ENCODE data around the gene ATP6V1D. TPM values are rescaled to one million over a fixed set of nuclear protein-coding genes. Genes with fewer than 3 reads are reported as not detected.

The ATP6V1D gene
- total RNA-seq, 2 experiments from 2014 or later, result 46.7 to 48.2 TPM

GRCh38 chr14:67389811-67390534 is 30.4 kb upstream of the ATP6V1D start:
- no peaks in the 10 kb centered on the region for H3K27me3 Mint-ChIP-seq
- H3K36me3 Mint-ChIP-seq (ENCODE audit: low read depth), result peaks cover 16% of the 10 kb centered on the region
- ChIA-PET POLR2A (interaction anchor here (1.1 kb wide), 1 partner anchor 30 kb away, joined by 3 read pairs; the partner anchor contains the start of gene ATP6V1D), CTCF (no interaction called here)
- H3K27ac Mint-ChIP-seq, result no peak overlapping the region
- H3K4me1 Mint-ChIP-seq, result peaks cover 9% of the 10 kb centered on the region
- no peaks in the 10 kb centered on the region for H3K9me3 Mint-ChIP-seq
- DNase-seq, result no peak
- H3K4me3 Mint-ChIP-seq, result no peak overlapping the region

- no peak for DNase-seq
- Mint-ChIP-seq H3K4me1 (peaks cover 9% of the 10 kb centered on the region), H3K36me3 (ENCODE audit: low read depth) (peaks cover 23% of the 10 kb centered on the region), H3K27ac (no peak overlapping the region), H3K9me3 (no peaks in the 10 kb centered on the region), H3K27me3 (no peaks in the 10 kb centered on the region), H3K4me3 (no peak overlapping the region)
- ChIA-PET POLR2A (no interaction called here), CTCF (no interaction called here)
Measured at GRCh38 chr14:67389275-67389674, 29.7 kb upstream of the ATP6V1D start.

GRCh38 chr14:67387195-67387594 is 27.6 kb upstream of the ATP6V1D start:
- Mint-ChIP-seq H3K4me1 (peaks cover 9% of the 10 kb centered on the region), H3K27ac (no peak overlapping the region), H3K9me3 (no peaks in the 10 kb centered on the region), H3K4me3 (no peak overlapping the region), H3K27me3 (no peaks in the 10 kb centered on the region), H3K36me3 (ENCODE audit: low read depth) (peaks cover 41% of the 10 kb centered on the region)
- ChIA-PET CTCF (no interaction called here), POLR2A (interaction anchor here (1.0 kb wide), 1 partner anchor 27 kb away, joined by 3 read pairs; the partner anchor contains the start of genes ATP6V1D and EIF2S1)
- DNase-seq, result no peak

- no peaks in the 10 kb centered on the region for H3K27me3 Mint-ChIP-seq
- no peaks in the 10 kb centered on the region for H3K9me3 Mint-ChIP-seq
- peaks cover 1% of the 10 kb centered on the region for H3K4me1 Mint-ChIP-seq
- H3K36me3 Mint-ChIP-seq (ENCODE audit: low read depth), result peaks cover 54% of the 10 kb centered on the region
- CTCF ChIA-PET, result interaction anchor here (1.0 kb wide), 1 partner anchor 319 kb away, joined by 4 read pairs; no protein-coding TSS in a partner anchor
- H3K27ac Mint-ChIP-seq, result no peak overlapping the region
- DNase-seq, result no peak
- POLR2A ChIA-PET, result interaction anchor here (1.0 kb wide), 1 partner anchor 26 kb away, joined by 3 read pairs; the partner anchor contains the start of gene ATP6V1D
- H3K4me3 Mint-ChIP-seq, result no peak overlapping the region
Measured at GRCh38 chr14:67385618-67386017, 26.0 kb upstream of the ATP6V1D start.

GRCh38 chr14:67385120-67385519 is 25.5 kb upstream of the ATP6V1D start:
- Mint-ChIP-seq H3K36me3 (ENCODE audit: low read depth) (peaks cover 58% of the 10 kb centered on the region), H3K27me3 (no peaks in the 10 kb centered on the region), H3K4me1 (no peaks in the 10 kb centered on the region), H3K27ac (no peak overlapping the region), H3K4me3 (no peak overlapping the region), H3K9me3 (no peaks in the 10 kb centered on the region)
- ChIA-PET CTCF (interaction anchor here (1.0 to 2.1 kb wide), 3 partner anchors 26 to 319 kb away, joined by 4 to 10 read pairs (median 4); partner anchors contain the start of genes ATP6V1D and EIF2S1), POLR2A (interaction anchor here (1.0 kb wide), 1 partner anchor 25 kb away, joined by 3 read pairs; the partner anchor contains the start of gene ATP6V1D)
- DNase-seq, result no peak

GRCh38 chr14:67377916-67378315 is 18.3 kb upstream of the ATP6V1D start:
- POLR2A ChIA-PET, result interaction anchor here (1.4 kb wide), 1 partner anchor 18 kb away, joined by 4 read pairs; the partner anchor contains the start of genes ATP6V1D and EIF2S1

GRCh38 chr14:67373347-67373746 is 13.7 kb upstream of the ATP6V1D start:
- CTCF ChIA-PET, result no interaction called here
- H3K27ac Mint-ChIP-seq, result peak overlapping the region; percentile 21

More at GRCh38 chr14:67377916-67378315, 18.3 kb upstream of the ATP6V1D start:
- CTCF ChIA-PET, result interaction anchor here (1.6 kb wide), 1 partner anchor 194 kb away, joined by 4 read pairs; no protein-coding TSS in a partner anchor
- DNase-seq, result no peak
- no peak overlapping the region for H3K4me3 Mint-ChIP-seq
- peaks cover 7% of the 10 kb centered on the region for H3K4me1 Mint-ChIP-seq
- H3K27me3 Mint-ChIP-seq, result no peaks in the 10 kb centered on the region
- peaks cover 66% of the 10 kb centered on the region for H3K36me3 Mint-ChIP-seq (ENCODE audit: low read depth)
- H3K27ac Mint-ChIP-seq, result no peak overlapping the region
- no peaks in the 10 kb centered on the region for H3K9me3 Mint-ChIP-seq

GRCh38 chr14:67372833-67373232 is 13.2 kb upstream of the ATP6V1D start:
- Mint-ChIP-seq H3K27me3 (no peaks in the 10 kb centered on the region), H3K4me3 (no peak overlapping the region), H3K9me3 (no peaks in the 10 kb centered on the region), H3K4me1 (peaks cover 29% of the 10 kb centered on the region), H3K27ac (no peak overlapping the region), H3K36me3 (ENCODE audit: low read depth) (peaks cover 59% of the 10 kb centered on the region)
- ChIA-PET CTCF (no interaction called here), POLR2A (interaction anchor here (1.9 kb wide), 1 partner anchor 13 kb away, joined by 6 read pairs; the partner anchor contains the start of gene ATP6V1D)
- no peak for DNase-seq

More at GRCh38 chr14:67373347-67373746, 13.7 kb upstream of the ATP6V1D start:
- Mint-ChIP-seq H3K9me3 (no peaks in the 10 kb centered on the region), H3K27me3 (no peaks in the 10 kb centered on the region), H3K4me3 (no peak overlapping the region), H3K36me3 (ENCODE audit: low read depth) (peaks cover 56% of the 10 kb centered on the region), H3K4me1 (peaks cover 27% of the 10 kb centered on the region)
- POLR2A ChIA-PET, result interaction anchor here (1.9 kb wide), 1 partner anchor 14 kb away, joined by 6 read pairs; the partner anchor contains the start of gene ATP6V1D
- no peak for DNase-seq

GRCh38 chr14:67371247-67372148 is 11.9 kb upstream of the ATP6V1D start:
- CTCF ChIA-PET, result interaction anchor here (0.7 to 1.8 kb wide), 2 partner anchors 10 to 12 kb away, joined by 3 to 6 read pairs; partner anchors contain the start of gene ATP6V1D
- Mint-ChIP-seq H3K4me1 (peaks cover 33% of the 10 kb centered on the region), H3K9me3 (no peaks in the 10 kb centered on the region), H3K27me3 (no peaks in the 10 kb centered on the region), H3K4me3 (no peak overlapping the region), H3K27ac (no peak overlapping the region), H3K36me3 (ENCODE audit: low read depth) (peaks cover 56% of the 10 kb centered on the region)
- POLR2A ChIA-PET, result interaction anchor here (1.3 to 1.9 kb wide), 2 partner anchors 11 to 12 kb away, joined by 6 read pairs; partner anchors contain the start of genes ATP6V1D and EIF2S1
- DNase-seq, result no peak

GRCh38 chr14:67370830-67371229 is 11.2 kb upstream of the ATP6V1D start:
- ChIA-PET POLR2A (interaction anchor here (1.3 kb wide), 1 partner anchor 11 kb away, joined by 6 read pairs; the partner anchor contains the start of genes ATP6V1D and EIF2S1), CTCF (interaction anchor here (0.7 to 1.8 kb wide), 2 partner anchors 9 to 11 kb away, joined by 3 to 6 read pairs; partner anchors contain the start of gene ATP6V1D)
- H3K27ac Mint-ChIP-seq, result no peak overlapping the region
- no peak overlapping the region for H3K4me3 Mint-ChIP-seq
- DNase-seq, result no peak
- H3K9me3 Mint-ChIP-seq, result no peaks in the 10 kb centered on the region
- H3K4me1 Mint-ChIP-seq, result peaks cover 33% of the 10 kb centered on the region
- H3K27me3 Mint-ChIP-seq, result no peaks in the 10 kb centered on the region
- H3K36me3 Mint-ChIP-seq (ENCODE audit: low read depth), result peaks cover 60% of the 10 kb centered on the region

- H3K4me3 Mint-ChIP-seq, result no peak overlapping the region
- no peak for DNase-seq
- H3K4me1 Mint-ChIP-seq, result peaks cover 49% of the 10 kb centered on the region
- CTCF ChIA-PET, result no interaction called here
- H3K27me3 Mint-ChIP-seq, result no peaks in the 10 kb centered on the region
- H3K36me3 Mint-ChIP-seq (ENCODE audit: low read depth), result peaks cover 60% of the 10 kb centered on the region
- H3K9me3 Mint-ChIP-seq, result no peaks in the 10 kb centered on the region
- no peak overlapping the region for H3K27ac Mint-ChIP-seq
- POLR2A ChIA-PET, result no interaction called here
Measured at GRCh38 chr14:67365476-67365875, 5.9 kb upstream of the ATP6V1D start.

- H3K4me1 Mint-ChIP-seq, result peaks cover 66% of the 10 kb centered on the region
- no peaks in the 10 kb centered on the region for H3K9me3 Mint-ChIP-seq
- no peak for DNase-seq
- ChIA-PET POLR2A (interaction anchor here (0.5 to 2.1 kb wide), 16 partner anchors 9 to 853 kb away, joined by 3 to 11 read pairs (median 6); partner anchors contain the start of genes GPHN, PIGH, RDH11 and ZFYVE26), CTCF (interaction anchor here (0.9 to 1.9 kb wide), 26 partner anchors 9 to 853 kb away, joined by 3 to 15 read pairs (median 4); partner anchors contain the start of genes ARG2, GPHN, PALS1 and PIGH)
- H3K36me3 Mint-ChIP-seq (ENCODE audit: low read depth), result peaks cover 33% of the 10 kb centered on the region
- H3K27ac Mint-ChIP-seq, result peak overlapping the region; percentile 97
- H3K27me3 Mint-ChIP-seq, result no peaks in the 10 kb centered on the region
- peak overlapping the region; percentile 99 for H3K4me3 Mint-ChIP-seq
Measured at GRCh38 chr14:67360470-67361206, 1.0 kb upstream of the ATP6V1D start.
